Endometrial microvascular endothelial cells (primary cell): Measurements from ENCODE around the gene NAPSA. TPM values are rescaled to one million over a fixed set of nuclear protein-coding genes. Genes with fewer than 3 reads are reported as not detected.

ENCODE experiments used
- in situ Hi-C: cut with HindIII; loops from 2 replicates; pipeline ENCODE4 v1.10.0; 2017; ENCODE audit warnings: low sequenced_read_pairs, low pct_unique_long_range_greater_than_20kb; ENCODE audit errors: inconsistent ontology term
- total RNA-seq: library from RNA; depleted of rRNA; stranded (reverse); fragments of >200 nt; gene quantifications from one replicate; pipeline ENCODE4 v1.2.3, GENCODE V29; 2015; ENCODE audit errors: inconsistent ontology term

The NAPSA gene
- total RNA-seq, 1 donor from 2014 or later: not detected

- in situ Hi-C loops: no loop called here
These were observed 21.9 kb upstream of the NAPSA start for GRCh38 chr19:50387176-50387867.

GRCh38 chr19:50384685-50385535 lies 19.5 kb upstream of the NAPSA start:
- in situ Hi-C loops: no loop called here

DNA sequence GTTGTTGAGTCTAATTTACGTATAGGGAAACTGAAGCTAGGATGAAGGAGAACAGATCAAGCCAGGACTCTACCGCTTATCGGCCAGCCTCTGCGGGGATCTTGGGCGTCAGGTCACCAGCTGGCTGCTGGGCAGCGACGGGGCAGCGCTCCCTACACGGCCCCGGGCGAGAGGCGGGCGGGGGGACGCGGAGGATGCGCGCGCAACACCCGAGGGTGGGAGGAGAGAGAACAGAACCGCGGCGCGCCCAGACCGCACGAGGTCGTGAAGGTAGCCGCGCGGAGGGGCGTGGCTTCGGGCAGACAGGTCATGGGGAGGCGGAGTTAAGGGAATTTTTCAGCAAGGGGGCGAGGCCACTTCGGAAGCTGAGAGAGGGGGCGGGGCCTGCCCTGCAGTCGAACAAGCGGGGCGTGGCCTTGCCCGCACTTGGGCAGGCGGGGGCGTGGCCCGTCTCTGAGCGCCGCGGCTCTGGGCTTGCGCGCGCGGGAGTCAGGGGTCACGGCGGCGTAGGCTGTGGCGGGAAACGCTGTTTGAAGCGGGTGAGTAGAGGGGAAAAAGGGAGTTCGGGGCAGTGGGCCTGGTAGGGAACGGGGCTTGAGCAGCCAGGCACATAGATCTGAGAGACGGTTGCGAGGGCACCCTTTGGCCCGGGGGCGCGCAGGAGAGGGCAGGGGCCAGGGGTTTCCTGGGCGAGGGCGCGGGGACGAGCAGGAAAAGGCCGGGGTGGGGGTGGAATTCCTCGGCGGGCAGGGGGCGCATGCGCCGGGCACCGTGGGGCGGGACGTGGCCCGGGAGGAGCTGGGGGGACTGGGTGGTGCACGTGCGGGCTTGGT lies 18.6 kb upstream of the NAPSA start, which contains the start of gene POLD1:
TSS of gene POLD1 (plus strand) at position 496 of the 833 bp plus-strand sequence. CDS start 14,505 bp downstream, outside the sequence.
- in situ Hi-C loops: no loop called here

- in situ Hi-C loops: no loop called here
These were observed 17.8 kb upstream of the NAPSA start for GRCh38 chr19:50383001-50383851.

DNA sequence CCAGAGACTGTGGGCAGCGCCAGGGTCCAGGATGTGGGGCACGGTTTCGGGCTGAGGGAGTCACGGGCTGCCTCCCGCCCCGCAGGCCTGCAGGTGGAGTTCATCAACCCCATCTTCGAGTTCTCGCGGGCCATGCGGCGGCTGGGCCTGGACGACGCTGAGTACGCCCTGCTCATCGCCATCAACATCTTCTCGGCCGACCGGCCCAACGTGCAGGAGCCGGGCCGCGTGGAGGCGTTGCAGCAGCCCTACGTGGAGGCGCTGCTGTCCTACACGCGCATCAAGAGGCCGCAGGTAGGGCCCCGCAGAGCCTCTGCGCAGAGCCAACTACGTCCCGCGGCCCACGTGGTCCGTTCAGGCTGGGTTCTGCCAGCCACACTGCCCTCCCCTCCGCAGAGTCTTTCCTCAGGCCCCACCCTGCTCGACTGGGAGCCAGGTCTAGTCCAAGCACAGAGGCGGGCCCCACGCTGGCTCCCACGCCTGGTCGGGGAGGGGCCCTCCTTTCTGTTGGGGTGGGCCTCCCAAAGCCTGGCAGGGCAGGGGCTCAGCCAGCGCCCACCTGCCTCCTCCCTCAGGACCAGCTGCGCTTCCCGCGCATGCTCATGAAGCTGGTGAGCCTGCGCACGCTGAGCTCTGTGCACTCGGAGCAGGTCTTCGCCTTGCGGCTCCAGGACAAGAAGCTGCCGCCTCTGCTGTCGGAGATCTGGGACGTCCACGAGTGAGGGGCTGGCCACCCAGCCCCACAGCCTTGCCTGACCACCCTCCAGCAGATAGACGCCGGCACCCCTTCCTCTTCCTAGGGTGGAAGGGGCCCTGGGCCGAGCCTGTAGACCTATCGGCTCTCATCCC lies 16.7 kb upstream of the NAPSA start:
- in situ Hi-C loops: no loop called here

DNA sequence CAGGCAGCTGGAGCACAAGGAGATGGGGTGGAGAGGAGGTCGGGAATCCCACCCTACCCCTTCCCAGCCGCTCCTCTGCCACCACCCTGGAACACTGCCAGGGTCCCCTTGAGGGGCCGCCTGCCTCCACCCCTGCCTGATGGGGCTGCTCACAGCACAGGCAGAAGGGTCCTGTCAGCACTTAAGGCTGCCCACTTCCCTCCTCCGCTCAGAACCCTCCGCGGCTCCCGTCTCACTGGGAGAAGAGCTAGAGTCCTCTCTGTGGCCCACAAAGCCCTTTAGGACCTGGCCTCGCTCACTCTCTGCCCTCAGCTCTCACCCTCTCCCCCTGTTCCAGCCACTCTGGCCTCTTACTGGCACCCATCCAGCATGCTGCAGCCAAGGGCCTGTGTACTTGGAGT lies 15.3 kb upstream of the NAPSA start:
- in situ Hi-C loops: no loop called here

DNA sequence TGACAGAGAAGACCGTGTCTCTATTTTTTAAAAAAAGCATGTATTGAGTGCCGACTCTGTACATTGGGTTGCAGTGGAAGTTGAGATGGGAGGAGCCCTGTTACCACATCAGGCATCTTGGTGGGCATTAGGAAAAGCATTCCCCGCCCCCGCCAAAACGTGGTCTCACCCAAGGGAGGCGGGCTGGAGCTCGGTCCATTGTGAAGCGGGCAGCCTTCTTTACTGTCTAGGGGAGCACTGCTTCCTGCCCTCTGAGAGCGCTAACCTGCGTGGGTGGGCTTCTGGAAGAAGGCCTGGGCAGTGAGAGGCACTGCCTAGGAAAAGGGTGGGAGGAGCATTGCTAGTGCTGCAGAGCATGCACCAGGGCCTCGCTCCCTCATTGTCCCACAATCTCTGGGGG lies 14.7 kb upstream of the NAPSA start:
- in situ Hi-C loops: no loop called here

DNA sequence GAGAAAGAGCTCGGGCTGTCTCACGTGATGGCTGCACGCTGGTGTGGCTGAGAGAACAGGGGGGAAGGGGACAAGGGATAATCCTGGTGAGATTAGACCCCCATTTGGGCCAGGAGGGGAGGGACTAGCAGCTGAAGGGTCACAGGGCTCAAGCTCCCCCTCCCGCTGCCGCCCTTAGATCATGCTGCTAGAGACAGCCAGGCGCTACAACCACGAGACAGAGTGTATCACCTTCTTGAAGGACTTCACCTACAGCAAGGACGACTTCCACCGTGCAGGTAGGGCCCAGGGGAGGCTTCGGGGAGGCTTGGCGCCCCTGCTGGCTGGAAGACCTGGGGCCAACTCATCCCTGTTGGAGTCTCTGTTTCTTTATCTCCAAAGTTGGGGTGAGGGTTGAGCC lies 14.2 kb upstream of the NAPSA start:
- in situ Hi-C loops: no loop called here

DNA sequence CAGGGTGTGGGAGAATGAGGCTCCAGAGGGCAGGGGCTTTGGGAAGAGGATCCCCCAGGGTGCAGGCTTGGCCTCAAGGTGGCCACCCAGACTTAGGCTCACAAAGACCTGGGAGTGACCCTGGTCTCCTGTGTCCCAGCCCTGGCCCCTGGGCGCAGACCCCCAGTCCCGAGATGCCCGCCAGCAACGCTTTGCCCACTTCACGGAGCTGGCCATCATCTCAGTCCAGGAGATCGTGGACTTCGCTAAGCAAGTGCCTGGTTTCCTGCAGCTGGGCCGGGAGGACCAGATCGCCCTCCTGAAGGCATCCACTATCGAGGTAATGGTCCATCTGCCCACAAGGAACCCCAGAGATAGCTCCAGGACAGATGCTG lies 13.4 kb upstream of the NAPSA start:
- in situ Hi-C loops: no loop called here

GRCh38 chr19:50378169-50378862 lies 12.9 kb upstream of the NAPSA start:
- in situ Hi-C loops: no loop called here

DNA sequence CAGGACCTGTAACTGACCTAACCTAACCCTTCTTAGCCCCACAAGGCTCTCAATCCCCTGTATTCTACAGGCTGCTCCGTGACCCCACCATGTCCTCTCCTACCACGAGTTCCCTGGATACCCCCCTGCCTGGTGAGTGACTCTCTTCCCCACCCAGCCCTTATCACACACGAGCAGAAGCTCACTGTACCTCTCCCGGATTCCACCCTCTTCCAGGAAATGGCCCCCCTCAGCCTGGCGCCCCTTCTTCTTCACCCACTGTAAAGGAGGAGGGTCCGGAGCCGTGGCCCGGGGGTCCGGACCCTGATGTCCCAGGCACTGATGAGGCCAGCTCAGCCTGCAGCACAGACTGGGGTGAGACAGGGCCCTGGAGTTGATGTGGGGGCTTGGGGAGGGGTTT lies 12.1 kb upstream of the NAPSA start:
- in situ Hi-C loops: no loop called here

GRCh38 chr19:50377051-50377461 lies 11.6 kb upstream of the NAPSA start:
- in situ Hi-C loops: no loop called here

DNA sequence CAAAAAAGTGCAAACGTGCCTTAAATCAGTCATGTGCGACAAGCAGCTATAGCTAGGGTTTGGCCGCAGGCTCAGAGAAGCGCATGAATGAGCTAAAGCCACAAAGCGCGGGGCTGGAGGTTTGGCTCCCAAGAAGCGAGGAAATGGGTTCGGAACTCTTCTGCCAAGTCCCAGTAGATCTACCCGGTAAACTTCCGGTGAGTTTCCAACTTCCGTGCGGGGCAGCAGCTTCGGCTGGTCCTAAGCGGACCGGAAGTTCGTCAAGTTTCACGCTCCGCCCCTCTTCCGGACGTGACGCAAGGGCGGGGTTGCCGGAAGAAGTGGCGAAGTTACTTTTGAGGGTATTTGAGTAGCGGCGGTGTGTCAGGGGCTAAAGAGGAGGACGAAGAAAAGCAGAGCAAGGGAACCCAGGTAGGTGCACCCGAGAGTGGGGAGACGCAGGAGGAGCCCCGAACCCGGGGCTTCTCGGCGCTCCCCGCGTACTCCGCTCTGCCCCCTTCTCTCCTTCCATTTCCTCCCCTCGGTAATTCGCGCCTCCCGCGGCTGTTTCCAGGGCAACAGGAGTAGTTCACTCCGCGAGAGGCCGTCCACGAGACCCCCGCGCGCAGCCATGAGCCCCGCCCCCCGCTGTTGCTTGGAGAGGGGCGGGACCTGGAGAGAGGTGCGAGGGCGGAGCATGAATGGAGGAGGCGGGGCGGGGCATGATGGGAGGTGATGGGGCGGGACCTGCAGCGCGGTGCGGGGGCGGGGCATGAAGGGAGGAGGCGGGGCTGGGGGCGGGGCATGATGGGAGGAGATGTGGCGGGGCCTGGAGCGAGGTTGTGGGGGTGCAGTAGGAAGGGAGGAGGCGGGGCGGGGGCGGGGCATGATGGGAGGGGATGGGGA lies 11.0 kb upstream of the NAPSA start, which contains the start of gene NR1H2:
TSS of gene NR1H2 (plus strand) at position 292 of the 885 bp plus-strand sequence. CDS start 1,149 bp downstream, outside the sequence.
- in situ Hi-C loops: no loop called here

DNA sequence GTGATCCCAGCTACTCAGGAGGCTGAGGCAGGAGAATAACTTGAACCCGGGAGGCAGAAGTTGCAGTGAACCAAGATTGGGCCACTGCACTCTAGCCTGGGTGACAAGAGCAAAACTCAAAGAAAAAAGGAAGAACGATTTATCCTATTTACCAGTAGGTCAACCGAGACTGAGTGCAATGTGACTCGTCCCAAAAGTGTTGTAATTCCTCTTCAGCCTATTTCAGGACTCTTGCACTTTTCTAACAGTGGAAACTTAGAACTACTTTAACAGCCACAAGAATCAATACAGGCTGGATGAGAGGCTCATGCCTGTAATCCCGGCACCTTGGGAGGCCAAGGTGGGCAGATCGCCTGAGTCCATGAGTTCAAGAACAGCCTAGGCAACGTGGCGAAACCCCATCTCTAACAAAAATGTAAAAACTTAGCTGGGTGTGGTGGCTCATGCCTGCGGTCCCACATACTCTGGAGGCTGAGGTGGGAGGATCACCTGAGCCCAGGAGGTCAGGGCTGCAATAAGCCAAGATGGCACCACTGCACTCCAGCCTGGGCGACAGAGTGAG lies 6.6 kb upstream of the NAPSA start:
- in situ Hi-C loops: no loop called here

- in situ Hi-C loops: no loop called here
These were observed 3.5 kb upstream of the NAPSA start for GRCh38 chr19:50368649-50369570.
